DND-41 (cell line): ENCODE measurements around the gene ANO1.

Source experiments
- ATAC-seq: fragments of 200-7000 bp; cut with Tn5 transposase; 3 replicates; pipeline ENCODE4 v1.9.1; 2021; ENCODE audit warnings: low read depth; ENCODE audit not compliant: insufficient read depth
- DNase-seq: peaks from one replicate; pipeline ENCODE4 v3.0.0-alpha.2; 2020
- H2AFZ ChIP-seq: 2 replicates; pipeline ENCODE4 v1.6.0; 2012; ENCODE audit warnings: low read depth, low read length
- H3K27ac ChIP-seq: 2 replicates; pipeline ENCODE4 v1.5.1; 2012; ENCODE audit warnings: low read length, inconsistent platforms
- H3K27me3 ChIP-seq: fragments of 200-600 bp; sonication (generic); 2 replicates; pipeline ENCODE4 v1.6.0; 2012; ENCODE audit warnings: low read length, mild to moderate bottlenecking, inconsistent platforms; ENCODE audit not compliant: insufficient read depth, poor library complexity
- H3K36me3 ChIP-seq: 2 replicates; pipeline ENCODE4 v1.5.1; 2012; ENCODE audit warnings: low read length, inconsistent platforms; ENCODE audit not compliant: insufficient read depth
- H3K4me1 ChIP-seq: 2 replicates; pipeline ENCODE4 v1.5.1; 2012; ENCODE audit warnings: mild to moderate bottlenecking, low read length; ENCODE audit not compliant: insufficient read depth
- H3K4me2 ChIP-seq: 2 replicates; pipeline ENCODE4 v1.6.0; 2012; ENCODE audit warnings: mild to moderate bottlenecking, moderate library complexity, low read length, inconsistent platforms; ENCODE audit not compliant: insufficient read depth
- H3K4me3 ChIP-seq, 2 experiments: fragments of 200-600 bp in 1 of 2; shearing (Covaris generic) in 1 of 2; 2 replicates each; pipeline ENCODE4 v1.5.1; 2012 to 2016; ENCODE audit warnings: inconsistent platforms in 2 of 2, low read length in 2 of 2, mild to moderate bottlenecking in 2 of 2, low read depth in 1 of 2, moderate library complexity in 1 of 2
- H3K79me2 ChIP-seq: 2 replicates; pipeline ENCODE4 v1.6.0; 2012; ENCODE audit warnings: low read length, inconsistent platforms; ENCODE audit not compliant: insufficient read depth
- H3K9ac ChIP-seq: 2 replicates; pipeline ENCODE4 v1.6.0; 2012; ENCODE audit warnings: low read depth, mild to moderate bottlenecking, inconsistent platforms, low read length, moderate library complexity
- H3K9me3 ChIP-seq: 2 replicates; pipeline ENCODE4 v1.5.1; 2012; ENCODE audit warnings: low read length, moderate library complexity, mild to moderate bottlenecking, inconsistent platforms; ENCODE audit not compliant: insufficient read depth, severe bottlenecking
- H4K20me1 ChIP-seq: 2 replicates; pipeline ENCODE4 v1.6.0; 2012; ENCODE audit warnings: low read length; ENCODE audit not compliant: insufficient read depth
- CTCF ChIP-seq: IDR thresholded peaks from 2 replicates; pipeline ENCODE4 v1.5.1; 2012; ENCODE audit warnings: borderline replicate concordance, low read length, moderate library complexity, mild to moderate bottlenecking; ENCODE audit not compliant: poor library complexity, severe bottlenecking; ENCODE audit errors: extremely low read depth
- EZH2 ChIP-seq: IDR thresholded peaks from 3 replicates; pipeline ENCODE4 v1.6.1; 2012; ENCODE audit warnings: borderline replicate concordance, low read depth, mild to moderate bottlenecking, moderate library complexity, low read length, inconsistent platforms; ENCODE audit not compliant: severe bottlenecking

ANO1 gene

GRCh38 chr11:70164705-70165104 lies 86.6 kb downstream of the ANO1 start:
- no peaks in the 10 kb centered on the region for H3K36me3 ChIP-seq
- H3K27me3 ChIP-seq: peaks cover 5% of the 10 kb centered on the region

GRCh38 chr11:70167120-70167519 lies 89.0 kb downstream of the ANO1 start:
- H3K36me3 ChIP-seq: no peaks in the 10 kb centered on the region
- no peak overlapping the region for H3K9ac ChIP-seq
- H3K9me3 ChIP-seq: no peaks in the 10 kb centered on the region
- TF ChIP-seq EZH2 (no peak), CTCF (no peak)
- H3K4me2 ChIP-seq: no peak overlapping the region
- H3K27me3 ChIP-seq: peaks cover 5% of the 10 kb centered on the region
- no peaks in the 10 kb centered on the region for H4K20me1 ChIP-seq
- no peaks in the 10 kb centered on the region for H3K4me1 ChIP-seq
- H3K27ac ChIP-seq: no peak overlapping the region
- ATAC-seq (no peak), DNase-seq (no peak)
- H2AFZ ChIP-seq: no peak overlapping the region
- no peak overlapping the region for H3K4me3 ChIP-seq
- H3K79me2 ChIP-seq: no peaks in the 10 kb centered on the region

More at GRCh38 chr11:70164705-70165104, 86.6 kb downstream of the ANO1 start:
- no peak for ATAC-seq
- Histone ChIP-seq H3K79me2 (no peaks in the 10 kb centered on the region), H3K4me3 (no peak overlapping the region), H3K9ac (no peak overlapping the region), H3K9me3 (no peaks in the 10 kb centered on the region), H4K20me1 (no peaks in the 10 kb centered on the region), H3K4me1 (no peaks in the 10 kb centered on the region), H3K4me2 (no peak overlapping the region), H3K27ac (no peak overlapping the region), H2AFZ (no peak overlapping the region)
- TF ChIP-seq CTCF: no peak
- no peak for TF ChIP-seq EZH2
- no peak for DNase-seq

GRCh38 chr11:70167723-70168404 lies 89.7 kb downstream of the ANO1 start:
- Histone ChIP-seq H3K27me3 (peaks cover 7% of the 10 kb centered on the region), H3K79me2 (no peaks in the 10 kb centered on the region), H3K27ac (no peak overlapping the region), H3K9me3 (no peaks in the 10 kb centered on the region), H3K36me3 (no peaks in the 10 kb centered on the region), H3K9ac (no peak overlapping the region), H2AFZ (no peak overlapping the region), H4K20me1 (no peaks in the 10 kb centered on the region), H3K4me2 (no peak overlapping the region), H3K4me1 (no peaks in the 10 kb centered on the region), H3K4me3 (no peak overlapping the region)
- no peak for DNase-seq
- no peak for ATAC-seq
- TF ChIP-seq CTCF (no peak), EZH2 (no peak)

- Histone ChIP-seq H3K9ac (no peak overlapping the region), H3K4me3 (no peak overlapping the region), H3K27ac (no peak overlapping the region), H3K9me3 (no peaks in the 10 kb centered on the region), H3K4me2 (no peak overlapping the region), H3K36me3 (no peaks in the 10 kb centered on the region), H3K79me2 (no peaks in the 10 kb centered on the region), H4K20me1 (no peaks in the 10 kb centered on the region), H3K27me3 (peaks cover 10% of the 10 kb centered on the region), H3K4me1 (no peaks in the 10 kb centered on the region), H2AFZ (no peak overlapping the region)
- no peak for DNase-seq
- TF ChIP-seq CTCF (no peak), EZH2 (no peak)
- no peak for ATAC-seq
These were observed 90.3 kb downstream of the ANO1 start for GRCh38 chr11:70168405-70168754.
